ENCODE results near the gene CACNG4.
"Not testable (repeated sequence)": the region's sequence is repeated elsewhere in the genome, so short reads cannot be mapped to it uniquely, and the experiment has no call there.

GRCh38 chr17:67041119-67041518 is 76.6 kb downstream of the CACNG4 start:
- not testable (repeated sequence) for TF ChIP-seq NR3C1 (CRISPR knock-in tag; IDR thresholded peaks at IDR 0.05); ZBTB33 (CRISPR knock-in tag; IDR thresholded peaks at IDR 0.05); EP400 (IDR thresholded peaks at IDR 0.05); MTA3 (IDR thresholded peaks at IDR 0.05; ENCODE audit: borderline replicate concordance); HDAC6 (IDR thresholded peaks at IDR 0.05; ENCODE audit: low read depth, low read length); ZNF24 (IDR thresholded peaks at IDR 0.05)

All from K562 (cell line).